ENCODE data around the gene EYS. TPM values are rescaled to one million over a fixed set of nuclear protein-coding genes. Genes with fewer than 3 reads are reported as not detected.

Gene EYS
- total and polyA plus RNA-seq, 9 of the 15 experiments (the other 6 are each of a cell fraction or from before 2014, with no cell fraction given) = 0.03 to 0.36 (median 0.10) TPM; not detected in 2

DNA sequence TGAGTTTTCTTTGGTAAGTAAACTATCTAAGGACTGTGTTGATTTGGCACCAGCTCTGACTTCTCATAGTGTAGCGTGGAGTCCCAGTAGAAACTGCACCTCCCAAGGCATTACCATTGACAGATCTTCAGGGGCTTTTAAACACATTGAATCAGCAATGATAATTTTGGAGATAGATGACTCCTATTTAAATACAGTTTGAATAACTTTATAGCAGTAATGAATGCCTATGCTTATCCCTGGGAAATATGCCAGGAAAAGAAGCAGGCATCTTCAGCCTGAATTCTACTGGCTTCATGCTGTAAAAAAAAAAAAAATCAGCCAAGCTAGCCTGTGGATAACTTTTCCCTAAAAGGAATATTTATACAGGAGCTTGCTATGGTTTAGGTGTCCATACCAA lies 895.9 kb downstream of the EYS start (continued):
- TF ChIP-seq MYBL2 (IDR thresholded peaks at IDR 0.05; ENCODE audit: low read depth) = no peak
- no peak for TF ChIP-seq MYBL2 (CRISPR knock-in tag; IDR thresholded peaks at IDR 0.05; ENCODE audit: borderline replicate concordance)
- no peak for TF ChIP-seq RFX1 (IDR thresholded peaks at IDR 0.05)
- no peak for TF ChIP-seq ZFP1 (CRISPR knock-in tag; IDR thresholded peaks at IDR 0.05)
- no peak for TF ChIP-seq CBX8 (IDR thresholded peaks at IDR 0.05; ENCODE audit: borderline replicate concordance, extremely low read depth, low read depth, low read length, poor library complexity, severe bottlenecking)

DNA sequence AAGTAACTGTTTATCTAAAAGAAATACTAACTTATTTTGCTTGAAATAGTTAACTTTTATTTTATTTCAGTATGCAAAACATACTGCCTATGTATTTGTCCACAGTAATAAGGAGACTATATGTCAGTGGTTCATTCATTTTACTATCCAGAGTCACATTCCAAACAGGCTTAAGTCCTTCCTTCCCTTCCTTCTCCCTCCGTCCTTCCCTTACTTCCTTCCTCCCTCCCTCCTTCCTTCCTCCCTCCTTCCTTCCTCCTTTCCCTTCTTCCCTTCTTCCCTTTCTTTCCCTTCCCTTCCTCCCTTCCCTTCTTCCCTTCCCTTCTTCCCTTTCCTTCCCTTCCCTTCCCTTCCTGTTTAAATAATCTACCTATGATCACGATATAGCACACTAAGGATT lies 899.2 kb downstream of the EYS start:
- no TSS peak for BruUV-seq (replicated peaks)
- FAIRE-seq (no peak), ATAC-seq (no peak), DNase-seq (ENCODE audit: extremely low read depth in 1 of 4, low spot score in 3 of 4) (no peak)
- Histone ChIP-seq H3K9me3 (replicated peaks; ENCODE audit: control insufficient read depth, insufficient read depth, low read depth, low read length) (no peaks in the 10 kb centered on the region), H4K20me1 (replicated peaks; ENCODE audit: control insufficient read depth, insufficient read depth, low read length) (no peaks in the 10 kb centered on the region), H3K4me1 (replicated peaks in 1 of 2; ENCODE audit: control insufficient read depth in 2 of 2, insufficient read depth in 2 of 2, low read length in 2 of 2) (no peaks in the 10 kb centered on the region), H3K27me3 (ENCODE audit: control insufficient read depth in 2 of 2, insufficient read depth in 2 of 2, low read length in 2 of 2) (no peaks in the 10 kb centered on the region), H3K27ac (ENCODE audit: extremely low read depth, low read depth, low read length) (no peak overlapping the region), H3K9me1 (ENCODE audit: control insufficient read depth, insufficient read depth, low read length) (no peaks in the 10 kb centered on the region), H3K4me3 (no peak overlapping the region), H3K79me2 (ENCODE audit: control insufficient read depth, insufficient read depth, low read length) (no peaks in the 10 kb centered on the region), H2AFZ (ENCODE audit: low read depth, low read length) (no peak overlapping the region), H3K9ac (ENCODE audit: insufficient read depth in 1 of 2, low read depth in 2 of 2, low read length in 2 of 2) (no peak overlapping the region), H3K36me3 (ENCODE audit: control insufficient read depth, insufficient read depth, low read length) (no peaks in the 10 kb centered on the region), H3K4me2 (ENCODE audit: insufficient read depth, low read length) (no peak overlapping the region)
- ChIA-PET CTCF (ENCODE audit: low intra/inter-chr PET ratio) (no interaction called here), POLR2A (no interaction called here)
- in situ Hi-C loops (cut with MboI) = no loop called here
- 0% methylated on average over 1 of the region's 2 CpGs for WGBS (ENCODE audit: insufficient coverage, low coverage, missing lambda C conversion rate)
- intact Hi-C loops (cut with micrococcal nuclease) = no loop called here
- no peak for TF ChIP-seq U2AF2 (optimal IDR thresholded peaks at IDR 0.05; ENCODE audit: low read depth, low read length)
- no peak for TF ChIP-seq ZZZ3 (IDR thresholded peaks at IDR 0.05)
- TF ChIP-seq, protein P1, sequence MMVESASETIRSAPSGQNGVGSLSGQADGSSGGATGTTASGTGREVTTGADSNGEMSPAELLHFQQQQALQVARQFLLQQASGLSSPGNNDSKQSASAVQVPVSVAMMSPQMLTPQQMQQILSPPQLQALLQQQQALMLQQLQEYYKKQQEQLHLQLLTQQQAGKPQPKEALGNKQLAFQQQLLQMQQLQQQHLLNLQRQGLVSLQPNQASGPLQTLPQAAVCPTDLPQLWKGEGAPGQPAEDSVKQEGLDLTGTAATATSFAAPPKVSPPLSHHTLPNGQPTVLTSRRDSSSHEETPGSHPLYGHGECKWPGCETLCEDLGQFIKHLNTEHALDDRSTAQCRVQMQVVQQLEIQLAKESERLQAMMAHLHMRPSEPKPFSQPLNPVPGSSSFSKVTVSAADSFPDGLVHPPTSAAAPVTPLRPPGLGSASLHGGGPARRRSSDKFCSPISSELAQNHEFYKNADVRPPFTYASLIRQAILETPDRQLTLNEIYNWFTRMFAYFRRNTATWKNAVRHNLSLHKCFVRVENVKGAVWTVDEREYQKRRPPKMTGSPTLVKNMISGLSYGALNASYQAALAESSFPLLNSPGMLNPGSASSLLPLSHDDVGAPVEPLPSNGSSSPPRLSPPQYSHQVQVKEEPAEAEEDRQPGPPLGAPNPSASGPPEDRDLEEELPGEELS (CRISPR knock-in tag; IDR thresholded peaks at IDR 0.05; ENCODE audit: borderline replicate concordance) = no peak
- no peak for TF ChIP-seq PHF21A (IDR thresholded peaks at IDR 0.05; ENCODE audit: borderline replicate concordance, low read depth)
- TF ChIP-seq ZNF551 (CRISPR knock-in tag; IDR thresholded peaks at IDR 0.05) = no peak
- TF ChIP-seq, protein P2, sequence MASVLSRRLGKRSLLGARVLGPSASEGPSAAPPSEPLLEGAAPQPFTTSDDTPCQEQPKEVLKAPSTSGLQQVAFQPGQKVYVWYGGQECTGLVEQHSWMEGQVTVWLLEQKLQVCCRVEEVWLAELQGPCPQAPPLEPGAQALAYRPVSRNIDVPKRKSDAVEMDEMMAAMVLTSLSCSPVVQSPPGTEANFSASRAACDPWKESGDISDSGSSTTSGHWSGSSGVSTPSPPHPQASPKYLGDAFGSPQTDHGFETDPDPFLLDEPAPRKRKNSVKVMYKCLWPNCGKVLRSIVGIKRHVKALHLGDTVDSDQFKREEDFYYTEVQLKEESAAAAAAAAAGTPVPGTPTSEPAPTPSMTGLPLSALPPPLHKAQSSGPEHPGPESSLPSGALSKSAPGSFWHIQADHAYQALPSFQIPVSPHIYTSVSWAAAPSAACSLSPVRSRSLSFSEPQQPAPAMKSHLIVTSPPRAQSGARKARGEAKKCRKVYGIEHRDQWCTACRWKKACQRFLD (CRISPR knock-in tag; IDR thresholded peaks at IDR 0.05) = no peak
- no peak for TF ChIP-seq STAT5B (CRISPR knock-in tag; IDR thresholded peaks at IDR 0.05)
- TF ChIP-seq LCOR (CRISPR knock-in tag; IDR thresholded peaks at IDR 0.05) = no peak
- no peak for TF ChIP-seq MYBL2 (IDR thresholded peaks at IDR 0.05; ENCODE audit: low read depth)
- no peak for TF ChIP-seq MYBL2 (CRISPR knock-in tag; IDR thresholded peaks at IDR 0.05; ENCODE audit: borderline replicate concordance)
- no peak for TF ChIP-seq RBM39 (optimal IDR thresholded peaks at IDR 0.05; ENCODE audit: low read depth, low read length)
- TF ChIP-seq, protein P3, sequence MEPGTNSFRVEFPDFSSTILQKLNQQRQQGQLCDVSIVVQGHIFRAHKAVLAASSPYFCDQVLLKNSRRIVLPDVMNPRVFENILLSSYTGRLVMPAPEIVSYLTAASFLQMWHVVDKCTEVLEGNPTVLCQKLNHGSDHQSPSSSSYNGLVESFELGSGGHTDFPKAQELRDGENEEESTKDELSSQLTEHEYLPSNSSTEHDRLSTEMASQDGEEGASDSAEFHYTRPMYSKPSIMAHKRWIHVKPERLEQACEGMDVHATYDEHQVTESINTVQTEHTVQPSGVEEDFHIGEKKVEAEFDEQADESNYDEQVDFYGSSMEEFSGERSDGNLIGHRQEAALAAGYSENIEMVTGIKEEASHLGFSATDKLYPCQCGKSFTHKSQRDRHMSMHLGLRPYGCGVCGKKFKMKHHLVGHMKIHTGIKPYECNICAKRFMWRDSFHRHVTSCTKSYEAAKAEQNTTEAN (CRISPR knock-in tag; IDR thresholded peaks at IDR 0.05) = no peak
- peak; percentile 39 for TF ChIP-seq PCBP2 (IDR thresholded peaks at IDR 0.05; ENCODE audit: low read depth, low read length, poor library complexity, severe bottlenecking)
- no peak for TF ChIP-seq KAT7 (CRISPR knock-in tag; IDR thresholded peaks at IDR 0.05; ENCODE audit: borderline replicate concordance)
- TF ChIP-seq CCAR2 (IDR thresholded peaks at IDR 0.05; ENCODE audit: low read depth, low read length) = no peak
